GM12891 (cell line): ENCODE data around the gene POU3F3.

Experiments used
- DNase-seq: peaks from one replicate; pipeline ENCODE4 v3.0.0; 2011; ENCODE audit warnings: low spot score; ENCODE audit not compliant: insufficient read length
- FAIRE-seq: peaks from 2 replicates; lab custom pipeline; 2011; peaks lifted over from hg19 to GRCh38; lab: Jason Lieb, UNC
- PAX5 ChIP-seq: IDR thresholded peaks from 2 replicates; pipeline ENCODE4 v1.6.1; 2011; ENCODE audit warnings: low read length, moderate library complexity, mild to moderate bottlenecking; ENCODE audit not compliant: insufficient read depth, severe bottlenecking
- POLR2A ChIP-seq: IDR thresholded peaks from 2 replicates; pipeline ENCODE4 v1.6.1; 2011; ENCODE audit warnings: low read depth, low read length, control low read depth
- POLR2AphosphoS5 ChIP-seq: IDR thresholded peaks from 2 replicates; pipeline ENCODE4 v1.6.1; 2011; ENCODE audit warnings: low read depth, low read length, control low read depth
- POU2F2 ChIP-seq: IDR thresholded peaks from 2 replicates; pipeline ENCODE4 v1.6.1; 2011; ENCODE audit warnings: low read depth, mild to moderate bottlenecking, control low read depth, low read length, moderate library complexity
- SPI1 ChIP-seq: IDR thresholded peaks from 2 replicates; pipeline ENCODE4 v1.6.1; 2011; ENCODE audit warnings: low read depth, low read length, control low read depth
- TAF1 ChIP-seq: IDR thresholded peaks from 2 replicates; pipeline ENCODE4 v1.6.1; 2011; ENCODE audit warnings: low read depth, low read length, control low read depth

The POU3F3 gene

DNA sequence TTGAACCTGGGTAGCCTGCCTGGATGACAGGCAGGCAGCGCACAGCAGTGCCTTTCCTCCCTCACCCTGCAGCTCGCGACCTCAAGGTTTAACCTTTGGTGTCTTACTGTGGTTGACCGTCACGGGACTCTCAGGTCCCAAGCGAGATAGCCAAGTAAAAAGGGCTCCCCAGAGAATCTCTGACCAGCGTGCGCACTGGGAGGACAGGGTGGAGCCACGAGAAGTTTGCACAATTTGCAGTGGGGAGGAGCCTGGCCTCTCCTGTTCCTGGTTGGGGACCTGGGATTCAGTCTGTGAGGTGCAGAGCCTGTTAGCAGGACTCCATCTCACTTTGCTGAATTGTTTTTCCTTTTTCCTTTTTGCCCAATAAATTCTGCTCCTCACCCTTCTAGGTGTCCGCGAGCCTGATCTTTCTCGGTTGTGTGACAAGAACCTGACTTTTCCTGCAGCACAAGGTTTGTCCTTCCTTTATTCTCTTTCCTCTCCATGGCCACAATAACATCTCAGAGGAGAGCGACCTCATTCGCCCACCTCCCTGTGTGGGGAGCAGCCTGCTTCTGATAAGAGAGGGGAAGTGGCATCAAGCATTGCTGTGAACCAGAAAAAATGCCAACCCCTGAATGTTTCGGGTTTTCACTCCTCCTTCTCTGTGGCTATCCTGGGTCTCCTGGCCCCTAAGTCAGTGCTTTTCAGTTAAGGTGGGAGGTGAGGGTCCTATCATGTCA, 36.2 kb downstream of the POU3F3 start:
- DNase-seq = no peak
- no peak for FAIRE-seq
- TF ChIP-seq POU2F2 = no peak
- no peak for TF ChIP-seq TAF1
- no peak for TF ChIP-seq SPI1
- TF ChIP-seq POLR2AphosphoS5 = no peak
- no peak for TF ChIP-seq POLR2A
- TF ChIP-seq PAX5 = no peak

DNA sequence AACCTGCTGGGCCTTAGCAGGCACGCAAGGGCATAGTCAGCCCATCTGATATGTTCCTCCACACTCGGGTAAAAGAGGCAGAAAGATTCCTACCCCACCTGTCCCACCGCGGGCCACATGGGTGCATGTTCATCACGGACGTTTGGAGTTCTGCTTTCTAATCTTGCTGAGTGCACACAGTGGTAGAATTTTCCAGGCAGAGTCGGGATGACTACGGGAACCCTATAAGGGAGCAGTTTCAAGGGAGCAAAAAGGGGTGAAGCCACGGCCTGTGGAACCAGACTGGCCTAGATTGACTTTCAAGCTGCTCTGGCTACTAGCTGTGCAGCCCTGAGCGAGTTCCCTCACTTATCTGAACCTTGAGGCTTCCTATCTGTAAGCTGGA, 36.8 kb downstream of the POU3F3 start:
- FAIRE-seq = no peak
- no peak for DNase-seq
- TF ChIP-seq TAF1 = no peak
- no peak for TF ChIP-seq POLR2AphosphoS5
- TF ChIP-seq SPI1 = no peak
- TF ChIP-seq POU2F2 = no peak
- no peak for TF ChIP-seq PAX5
- no peak for TF ChIP-seq POLR2A

DNA sequence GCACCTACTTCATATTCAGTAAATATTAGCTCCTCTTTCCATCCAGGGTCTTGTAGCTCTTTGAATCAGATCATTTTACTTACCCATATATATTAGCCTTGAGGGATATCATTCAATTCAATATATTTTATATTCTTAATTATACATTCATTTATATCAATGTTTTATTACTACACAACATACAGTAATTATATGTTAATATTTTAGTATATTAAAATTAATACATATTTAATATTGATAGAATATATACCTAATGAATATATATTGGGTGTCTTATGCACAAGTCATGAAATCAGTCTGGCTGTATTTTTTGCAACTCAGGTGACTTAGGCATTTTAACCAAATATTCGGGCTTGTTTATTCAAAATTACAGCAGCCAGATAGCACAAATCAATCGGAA, 37.2 kb downstream of the POU3F3 start:
- FAIRE-seq (no peak), DNase-seq (no peak)
- TF ChIP-seq TAF1 (no peak), POLR2A (no peak), SPI1 (no peak), POLR2AphosphoS5 (no peak), POU2F2 (no peak), PAX5 (no peak)

DNA sequence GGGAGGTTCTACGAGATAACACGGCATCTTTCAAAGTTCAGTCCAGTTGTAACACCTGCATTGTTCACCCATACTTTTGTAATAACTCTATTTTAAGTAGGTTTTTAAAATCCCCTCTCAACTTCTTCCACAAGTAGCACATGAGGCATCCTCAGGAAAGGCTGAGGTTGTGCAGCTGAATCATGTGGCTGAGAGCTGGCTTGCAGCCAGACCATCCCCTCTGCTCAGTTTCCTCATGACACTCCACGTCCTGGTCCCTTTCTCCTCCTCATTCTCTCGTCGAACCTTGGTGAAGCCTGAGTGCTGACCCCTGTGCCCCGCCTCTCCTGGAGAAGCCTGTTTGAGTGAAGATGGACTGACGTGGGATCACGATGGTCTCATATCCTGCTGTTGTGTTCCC, 42.5 kb downstream of the POU3F3 start:
- DNase-seq = no peak
- TF ChIP-seq PAX5 (no peak), TAF1 (no peak), POLR2AphosphoS5 (no peak), POLR2A (no peak), SPI1 (no peak), POU2F2 (no peak)
- no peak for FAIRE-seq

DNA sequence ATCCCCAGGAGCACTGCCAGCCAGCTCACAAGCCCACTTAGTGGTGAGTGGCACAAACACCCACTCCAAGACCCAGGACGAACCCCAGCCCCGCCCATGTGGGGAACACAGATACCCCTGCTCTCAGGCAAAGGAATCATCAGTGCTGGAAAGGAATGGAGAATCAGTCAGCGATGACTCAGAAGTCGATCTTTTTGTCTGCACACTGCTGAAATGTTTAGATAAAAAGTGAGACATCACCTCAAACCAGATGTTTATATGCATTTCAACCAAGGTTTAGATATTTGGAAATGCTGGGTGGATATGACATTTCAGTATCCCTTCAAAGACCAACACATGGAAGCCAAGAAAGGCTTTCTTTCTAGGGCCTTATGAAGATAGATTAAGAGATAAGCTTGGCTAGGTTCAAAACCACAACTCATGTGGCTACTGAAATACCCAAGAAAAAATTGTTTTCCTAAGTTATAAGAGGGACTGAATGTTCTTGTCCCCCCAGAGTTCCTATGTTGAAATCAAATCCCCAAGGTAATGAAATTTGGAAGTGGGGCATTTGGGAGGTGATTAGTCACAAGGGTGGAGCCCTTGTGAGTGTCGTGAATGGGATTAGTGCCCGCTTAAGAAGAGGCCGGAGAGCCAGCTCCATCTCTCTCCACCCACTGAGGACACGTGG, 43.7 kb downstream of the POU3F3 start:
- no peak for DNase-seq
- FAIRE-seq = no peak
- TF ChIP-seq SPI1 = no peak
- no peak for TF ChIP-seq POLR2AphosphoS5
- TF ChIP-seq POLR2A = no peak
- TF ChIP-seq PAX5 = no peak
- no peak for TF ChIP-seq TAF1
- TF ChIP-seq POU2F2 = no peak

DNA sequence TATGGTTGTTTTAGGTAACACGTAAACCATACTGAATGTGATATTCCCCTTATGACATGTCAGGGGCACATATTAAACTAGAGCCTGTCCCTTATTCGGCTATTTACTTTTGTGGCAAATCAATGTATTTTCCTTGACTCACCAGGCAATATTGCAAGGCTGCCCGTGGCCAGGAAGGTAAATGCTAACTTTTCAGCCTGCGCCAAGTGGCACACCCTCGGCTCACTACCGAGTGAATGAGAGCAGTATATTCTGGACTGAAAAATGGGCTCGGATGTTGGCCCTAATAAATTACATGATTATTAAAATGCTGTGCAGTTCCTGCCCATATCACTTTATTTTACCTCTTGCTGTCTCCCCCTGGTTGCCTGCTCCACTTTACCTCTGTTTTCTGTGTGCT, 46.7 kb downstream of the POU3F3 start:
- DNase-seq (no peak), FAIRE-seq (no peak)
- TF ChIP-seq TAF1 (no peak), PAX5 (no peak), SPI1 (no peak), POLR2AphosphoS5 (no peak), POLR2A (no peak), POU2F2 (no peak)

DNA sequence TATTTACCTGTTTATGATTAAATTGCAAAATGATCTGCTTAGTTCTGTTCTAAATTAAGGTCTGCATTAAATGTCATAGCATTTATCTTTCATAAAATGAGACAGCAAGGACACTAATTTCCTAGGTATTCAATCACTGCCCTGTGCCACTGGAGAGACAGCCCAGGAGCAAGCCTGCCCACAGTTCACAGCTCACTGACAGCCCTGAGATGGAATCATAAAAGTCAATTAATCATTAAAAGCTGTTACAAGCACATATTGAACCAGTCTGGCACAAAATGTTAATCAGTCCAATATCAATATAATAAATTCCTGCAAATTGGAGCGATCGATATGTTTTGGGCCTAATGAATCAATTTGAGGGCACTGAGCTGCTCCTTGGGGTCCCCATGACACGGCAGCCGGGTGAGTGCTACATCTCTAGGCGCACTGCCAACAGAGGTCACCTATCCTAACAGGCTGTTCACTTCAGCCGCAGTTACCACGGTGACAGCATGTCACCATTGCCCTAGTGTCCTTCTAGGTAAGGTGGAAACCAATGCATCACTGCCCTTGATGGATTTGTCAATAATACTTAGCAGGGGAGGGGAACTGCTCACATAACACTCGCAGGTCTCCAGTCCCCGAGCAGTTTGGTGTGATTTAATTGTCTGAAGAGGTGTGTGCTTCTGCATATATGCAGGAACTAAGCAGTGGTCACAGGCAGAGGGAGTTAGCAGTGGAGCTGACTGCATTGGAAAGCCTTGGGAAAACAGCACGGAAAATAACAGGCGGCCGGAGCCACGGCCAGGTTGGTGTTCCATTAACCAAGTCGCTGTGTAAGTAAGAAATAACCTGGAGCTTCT, 47.3 kb downstream of the POU3F3 start:
- no peak for FAIRE-seq
- DNase-seq = no peak
- TF ChIP-seq POLR2A (no peak), POLR2AphosphoS5 (no peak), PAX5 (no peak), POU2F2 (no peak), SPI1 (no peak)

DNA sequence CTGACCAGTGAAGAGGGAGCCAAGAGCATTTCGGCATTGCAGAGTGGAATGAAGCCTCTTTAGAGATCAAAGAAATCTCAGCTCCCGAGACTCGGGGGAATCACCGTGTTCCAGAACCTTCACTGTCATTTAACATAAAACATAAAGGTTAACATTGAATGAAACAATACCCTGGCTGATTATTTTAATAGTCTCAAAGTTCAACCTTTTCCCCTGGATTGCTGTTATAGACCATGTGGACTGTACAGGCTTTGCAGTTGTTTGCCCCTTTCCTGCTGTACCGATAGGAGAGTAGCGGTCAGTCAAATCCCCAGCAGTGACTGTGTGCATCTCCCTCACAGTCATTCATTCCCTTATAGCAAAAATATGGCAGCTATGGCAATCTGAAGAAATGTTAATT, 48.4 kb downstream of the POU3F3 start:
- DNase-seq (no peak), FAIRE-seq (no peak)
- TF ChIP-seq POLR2A (no peak), POU2F2 (no peak), TAF1 (no peak)
